Ectodermal cell (in vitro differentiated cells): ENCODE data around the gene CDH16.

Experiments used
- H3K27ac ChIP-seq: 2 replicates; pipeline ENCODE4 v1.7.0; 2013; ENCODE audit warnings: mild to moderate bottlenecking, low read depth, low read length; ENCODE audit not compliant: insufficient read depth, poor library complexity, severe bottlenecking
- H3K27me3 ChIP-seq: 2 replicates; pipeline ENCODE4 v1.7.0; 2013; ENCODE audit warnings: mild to moderate bottlenecking, low read length; ENCODE audit not compliant: insufficient read depth, control insufficient read depth, poor library complexity, severe bottlenecking
- H3K36me3 ChIP-seq: one replicate; pipeline ENCODE4 v1.7.0; 2013; ENCODE audit warnings: low read length; ENCODE audit not compliant: control insufficient read depth, insufficient read depth
- H3K4me1 ChIP-seq: one replicate; pipeline ENCODE4 v1.7.0; 2013; ENCODE audit warnings: low read length; ENCODE audit not compliant: control insufficient read depth, insufficient read depth
- H3K4me3 ChIP-seq: 2 replicates; pipeline ENCODE4 v1.7.0; 2013; ENCODE audit warnings: low read depth, low read length, control low read depth; ENCODE audit not compliant: insufficient read depth
- H3K9me3 ChIP-seq: 2 replicates; pipeline ENCODE4 v1.7.0; 2013; ENCODE audit warnings: mild to moderate bottlenecking, low read length, moderate library complexity; ENCODE audit not compliant: control insufficient read depth
- WGBS, 2 experiments: methylation state at CpG; one replicate each; pipeline ENCODE4 v1.1.7; 2013; ENCODE audit warnings: missing lambda C conversion rate in 2 of 2; 5-methylcytosine and 5-hydroxymethylcytosine counted together

Gene CDH16

DNA sequence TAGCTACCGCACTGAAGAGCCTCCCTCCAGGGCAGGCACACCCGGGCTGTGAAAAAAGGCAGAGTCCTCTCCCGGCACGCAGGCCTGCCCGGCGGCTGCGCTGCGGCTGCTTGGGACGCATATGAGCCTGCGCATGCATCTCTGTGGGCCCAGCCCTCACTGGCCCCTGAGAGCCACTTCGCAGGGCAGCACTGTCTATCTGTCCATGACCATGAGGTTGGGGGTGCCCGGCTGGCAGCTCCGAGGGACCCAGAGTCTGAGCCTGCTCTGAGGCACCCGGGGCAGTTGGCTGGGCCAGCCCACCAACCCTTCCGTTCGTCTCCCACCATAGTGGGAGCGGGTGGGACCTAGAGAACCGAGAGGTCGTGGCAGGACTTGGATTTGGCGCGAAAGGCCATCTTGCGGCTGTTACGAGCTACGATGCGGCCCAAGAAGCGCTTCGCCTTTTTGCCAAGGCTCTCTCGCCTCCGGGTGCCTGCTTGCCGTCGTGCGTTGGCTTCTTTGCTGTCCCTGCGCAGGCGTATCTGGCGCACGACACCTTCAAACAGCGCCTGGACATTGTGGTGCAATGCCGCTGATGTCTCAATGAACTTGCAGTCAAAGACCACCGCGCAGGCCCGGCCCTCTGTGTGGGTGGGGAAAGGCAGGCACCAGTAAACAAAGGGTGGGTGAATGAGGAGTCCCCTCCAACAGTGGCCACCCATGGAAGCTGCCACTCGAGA lies 3.2 kb upstream of the CDH16 start:
- 93 to 94% methylated on average over 42 of the region's 42 CpGs for WGBS, 2 experiments

DNA sequence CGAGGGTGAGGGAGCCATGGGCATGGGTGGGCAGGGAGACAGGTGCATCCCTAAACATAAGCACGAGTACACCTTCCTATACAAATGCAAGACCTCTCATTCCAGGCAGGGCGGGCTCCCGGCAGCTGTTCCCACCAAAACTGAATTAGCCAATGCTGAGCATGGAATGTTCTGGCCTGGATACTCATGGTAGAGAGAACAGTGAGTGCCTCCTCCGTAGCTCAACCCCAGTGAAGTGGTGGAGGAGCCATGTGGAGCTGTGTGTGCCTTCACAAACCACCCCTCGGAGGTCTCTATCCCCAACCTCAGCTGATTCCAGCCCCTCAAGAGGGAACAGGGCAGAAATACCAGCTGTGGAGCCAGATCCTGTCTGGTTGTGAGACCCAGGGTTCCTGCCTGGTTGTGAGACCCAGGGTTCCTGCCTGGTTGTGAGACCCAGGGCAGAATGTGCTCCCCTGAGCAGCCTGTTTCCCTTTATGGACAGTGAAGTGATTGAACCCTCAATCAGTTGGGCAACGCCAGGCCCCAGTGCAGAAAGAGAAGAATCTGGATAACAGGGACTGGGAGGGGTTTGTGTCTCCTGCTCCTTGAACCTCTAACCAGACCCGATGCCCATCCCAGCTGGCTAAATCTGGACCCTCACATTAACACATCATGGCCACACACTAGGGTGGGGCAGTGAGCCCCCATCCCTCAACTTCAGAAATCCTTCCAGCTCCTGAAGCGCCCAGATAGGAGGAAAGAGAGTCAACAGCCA lies 2.4 kb upstream of the CDH16 start:
- H3K27me3 ChIP-seq, result peaks cover 35% of the 10 kb centered on the region
- peaks cover 3% of the 10 kb centered on the region for H3K4me1 ChIP-seq
- 86 to 88% methylated on average over 9 of the region's 9 CpGs for WGBS, 2 experiments
- no peaks in the 10 kb centered on the region for H3K36me3 ChIP-seq
- no peak overlapping the region for H3K27ac ChIP-seq
- no peaks in the 10 kb centered on the region for H3K9me3 ChIP-seq
- no peak overlapping the region for H3K4me3 ChIP-seq

More for the DNA sequence above, 3.2 kb upstream of the CDH16 start:
- H3K9me3 ChIP-seq, result no peaks in the 10 kb centered on the region
- H3K27me3 ChIP-seq, result peaks cover 43% of the 10 kb centered on the region
- H3K36me3 ChIP-seq, result no peaks in the 10 kb centered on the region
- no peak overlapping the region for H3K27ac ChIP-seq
- peaks cover 10% of the 10 kb centered on the region for H3K4me1 ChIP-seq
- H3K4me3 ChIP-seq, result no peak overlapping the region

DNA sequence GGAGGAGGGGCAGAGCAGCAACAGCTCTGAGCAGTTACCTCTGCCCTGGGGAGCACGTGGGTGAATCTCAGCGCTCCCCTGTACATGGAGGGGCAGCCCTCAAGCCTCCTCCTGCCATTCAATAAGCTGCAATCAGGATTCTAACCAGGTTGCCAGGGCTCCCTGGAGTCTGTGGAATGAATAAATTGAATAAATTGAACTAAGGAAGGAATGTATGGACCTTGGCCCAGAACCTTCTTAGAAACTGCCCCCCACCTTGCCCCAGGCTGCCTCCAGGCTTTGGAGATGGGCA lies 1.6 kb upstream of the CDH16 start:
- WGBS, 2 experiments, result 56 to 60% methylated on average over 2 of the region's 2 CpGs
- no peak overlapping the region for H3K4me3 ChIP-seq
- H3K4me1 ChIP-seq, result no peaks in the 10 kb centered on the region
- no peak overlapping the region for H3K27ac ChIP-seq
- H3K36me3 ChIP-seq, result no peaks in the 10 kb centered on the region
- H3K9me3 ChIP-seq, result no peaks in the 10 kb centered on the region
- H3K27me3 ChIP-seq, result peaks cover 27% of the 10 kb centered on the region

DNA sequence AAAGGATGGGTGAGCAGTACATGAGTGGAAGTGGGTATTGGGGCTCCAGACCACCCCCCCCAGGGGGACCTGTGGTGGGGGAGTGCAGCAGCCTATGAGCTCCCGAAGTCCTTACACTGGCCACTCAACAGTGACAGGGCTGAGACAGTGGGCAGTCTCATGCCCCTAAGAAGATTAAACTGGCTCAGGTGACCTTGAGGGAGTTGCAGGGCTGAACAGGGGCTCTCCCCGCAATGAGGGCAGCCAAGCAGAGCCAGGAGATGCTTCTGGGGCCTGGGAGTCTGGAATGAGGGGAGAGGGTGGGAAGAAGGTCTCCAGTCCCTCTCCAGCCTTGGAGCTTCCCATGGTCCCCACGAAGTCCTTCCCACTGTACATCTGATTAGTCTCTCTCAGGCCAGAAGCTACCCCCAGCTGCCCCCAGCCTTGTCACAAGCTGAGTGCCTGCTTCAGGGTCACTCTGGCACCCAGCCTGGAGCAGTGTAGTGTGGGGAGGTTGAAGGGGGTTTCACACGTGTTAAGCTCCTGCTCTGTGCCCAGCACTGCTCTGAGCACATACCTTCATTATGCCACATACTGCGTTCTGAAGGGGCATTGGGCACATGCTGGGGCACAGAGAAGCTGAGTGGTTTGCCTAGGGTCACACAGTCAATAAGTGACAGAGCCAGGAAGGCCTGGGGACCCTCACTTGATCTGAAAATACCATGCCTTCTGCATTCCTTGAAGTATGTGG lies 1.0 kb upstream of the CDH16 start:
- Histone ChIP-seq H3K27me3 (peaks cover 22% of the 10 kb centered on the region), H3K27ac (no peak overlapping the region), H3K9me3 (no peaks in the 10 kb centered on the region), H3K36me3 (no peaks in the 10 kb centered on the region), H3K4me3 (no peak overlapping the region), H3K4me1 (no peaks in the 10 kb centered on the region)
- WGBS, 2 experiments, result 78 to 80% methylated on average over 5 of the region's 5 CpGs

DNA sequence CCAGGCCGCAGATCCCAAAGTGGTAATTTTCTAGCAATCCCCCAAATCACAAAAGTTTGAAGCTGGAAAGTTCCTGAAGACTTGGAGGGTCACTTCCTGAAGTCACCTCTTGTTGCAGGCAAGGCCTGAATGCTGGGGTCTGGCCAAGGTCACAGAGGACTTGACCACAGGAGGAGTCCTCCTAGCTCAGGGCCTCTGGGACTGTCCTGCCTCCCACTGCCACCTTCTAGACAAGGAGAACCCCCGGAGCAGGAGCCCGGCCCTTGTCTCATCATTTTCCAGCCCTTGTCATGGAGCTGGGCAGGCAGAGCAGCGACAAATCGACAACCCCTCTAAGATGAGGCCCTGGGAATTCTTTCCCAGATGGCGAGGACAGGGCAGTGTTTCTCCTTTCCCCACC lies 330 bp downstream of the CDH16 start:
- Histone ChIP-seq H3K4me3 (no peak overlapping the region), H3K4me1 (no peaks in the 10 kb centered on the region), H3K27me3 (peaks cover 8% of the 10 kb centered on the region), H3K27ac (no peak overlapping the region), H3K9me3 (no peaks in the 10 kb centered on the region), H3K36me3 (no peaks in the 10 kb centered on the region)
- WGBS, 2 experiments, result 90 to 93% methylated on average over 6 of the region's 6 CpGs

DNA sequence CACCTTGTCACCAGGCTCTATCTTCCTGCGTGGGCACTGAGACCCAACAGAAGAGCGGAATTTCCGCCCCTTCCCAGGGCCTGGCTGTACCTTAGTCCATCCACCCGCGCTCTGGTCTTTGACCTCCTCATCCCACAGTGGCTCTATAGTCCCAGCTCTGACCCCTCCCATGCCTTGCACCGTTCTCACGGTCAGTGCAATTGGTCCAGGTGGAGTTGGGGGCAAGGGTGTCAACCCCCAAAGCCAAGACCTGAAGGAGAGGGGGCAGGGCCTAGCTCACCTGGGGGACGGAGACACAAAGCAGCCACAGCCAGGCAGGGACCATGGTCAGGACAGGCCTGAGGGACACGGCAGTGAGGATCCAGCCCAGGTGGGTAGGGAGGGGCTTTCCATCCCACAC lies 944 bp downstream of the CDH16 start:
- Histone ChIP-seq H3K9me3 (no peaks in the 10 kb centered on the region), H3K27ac (no peak overlapping the region), H3K27me3 (peaks cover 4% of the 10 kb centered on the region), H3K4me1 (no peaks in the 10 kb centered on the region), H3K4me3 (no peak overlapping the region), H3K36me3 (no peaks in the 10 kb centered on the region)
- 89 to 92% methylated on average over 9 of the region's 9 CpGs for WGBS, 2 experiments

DNA sequence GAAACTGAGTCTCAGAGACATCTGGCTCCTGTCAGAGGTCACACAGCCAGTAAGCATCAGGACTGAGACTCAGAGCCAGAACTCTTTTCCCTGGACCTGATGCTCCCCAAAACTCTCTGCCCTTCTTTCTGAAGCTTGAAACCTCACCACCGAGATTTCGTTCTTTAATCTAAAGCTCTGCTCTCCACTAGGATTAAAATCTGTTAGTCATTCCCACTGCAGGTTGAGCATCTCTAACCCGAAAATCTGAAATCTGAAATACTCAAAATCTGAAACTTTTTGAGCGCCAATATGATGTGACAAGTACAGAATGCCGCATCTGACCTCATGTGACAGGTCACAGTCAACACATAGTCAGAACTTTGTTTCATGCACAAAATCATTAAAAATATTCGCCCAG lies 2.2 kb downstream of the CDH16 start:
- Histone ChIP-seq H3K4me3 (no peak overlapping the region), H3K27me3 (no peaks in the 10 kb centered on the region), H3K36me3 (no peaks in the 10 kb centered on the region), H3K4me1 (no peaks in the 10 kb centered on the region), H3K27ac (no peak overlapping the region), H3K9me3 (no peaks in the 10 kb centered on the region)
- whole genome bisulfite sequencing, 2 experiments, result 90 to 91% methylated on average over 6 of the region's 6 CpGs

DNA sequence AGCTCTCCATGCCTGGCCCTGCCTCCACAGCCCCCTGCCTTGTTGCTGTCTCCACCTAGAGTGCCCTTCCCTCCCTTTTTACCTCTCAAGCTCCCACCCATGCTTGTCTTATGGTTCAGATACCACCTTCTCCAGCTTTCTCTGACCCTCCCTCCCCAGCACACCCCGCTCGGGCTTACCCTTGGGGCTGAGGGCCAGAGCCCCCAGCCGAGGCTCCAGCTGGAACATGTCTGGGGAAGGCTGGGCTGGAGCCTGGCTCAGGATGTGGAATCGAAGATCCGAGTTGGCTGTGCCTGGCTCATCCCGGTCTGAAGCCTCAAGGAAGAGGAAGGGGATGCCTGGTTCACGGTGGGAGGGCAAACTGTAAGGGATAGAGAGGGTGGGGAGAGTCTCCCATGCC lies 3.6 kb downstream of the CDH16 start:
- WGBS, 2 experiments, result 80 to 84% methylated on average over 6 to 7 of the region's 7 CpGs
- Histone ChIP-seq H3K27ac (no peak overlapping the region), H3K4me1 (no peaks in the 10 kb centered on the region), H3K4me3 (no peak overlapping the region), H3K27me3 (no peaks in the 10 kb centered on the region), H3K36me3 (no peaks in the 10 kb centered on the region), H3K9me3 (no peaks in the 10 kb centered on the region)

DNA sequence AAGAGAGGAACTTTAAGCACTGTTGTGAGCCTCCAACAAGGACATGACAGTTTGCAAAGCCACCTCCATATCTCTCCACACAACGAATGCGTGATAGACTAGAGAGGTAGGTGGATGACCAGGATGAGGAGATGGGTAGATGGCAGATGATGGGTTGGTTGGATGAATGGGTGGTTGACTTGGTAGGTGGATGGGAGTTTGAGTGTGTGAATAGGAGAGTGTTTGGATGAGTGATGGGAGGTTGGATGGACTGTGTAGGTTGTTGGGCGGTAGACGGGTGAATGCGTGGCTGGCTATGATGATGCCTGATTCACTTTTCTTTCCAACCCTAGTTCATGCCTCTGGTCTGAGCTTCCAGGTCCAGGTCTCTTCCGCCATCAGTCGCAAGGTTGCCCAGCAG lies 4.1 kb downstream of the CDH16 start:
- no peak overlapping the region for H3K27ac ChIP-seq
- H3K36me3 ChIP-seq, result no peaks in the 10 kb centered on the region
- no peak overlapping the region for H3K4me3 ChIP-seq
- no peaks in the 10 kb centered on the region for H3K27me3 ChIP-seq
- H3K4me1 ChIP-seq, result no peaks in the 10 kb centered on the region
- 96 to 99% methylated on average over 7 of the region's 7 CpGs for WGBS, 2 experiments
- no peaks in the 10 kb centered on the region for H3K9me3 ChIP-seq

DNA sequence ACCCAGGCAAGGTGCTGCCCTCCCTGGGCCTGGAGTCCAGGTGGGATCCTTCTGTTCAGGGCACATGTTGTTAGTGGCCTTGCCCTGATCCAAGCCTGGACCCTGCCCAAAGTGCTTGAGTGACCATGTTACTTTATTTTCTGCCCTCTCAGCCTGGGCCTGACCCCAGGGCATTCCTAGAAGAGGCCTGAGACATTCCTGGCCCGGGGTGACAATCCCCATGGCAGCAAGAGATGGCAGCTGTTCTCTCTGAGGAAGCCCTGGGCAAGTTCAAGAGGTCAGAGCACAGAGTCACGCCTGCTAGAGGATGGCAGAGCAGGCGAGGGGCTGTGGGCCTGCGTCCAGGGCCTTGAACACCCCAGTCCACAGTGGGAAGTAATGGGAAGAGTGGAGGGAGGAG lies 5.0 kb downstream of the CDH16 start:
- Histone ChIP-seq H3K9me3 (no peaks in the 10 kb centered on the region), H3K4me3 (no peak overlapping the region), H3K27me3 (no peaks in the 10 kb centered on the region), H3K27ac (no peak overlapping the region), H3K36me3 (no peaks in the 10 kb centered on the region), H3K4me1 (no peaks in the 10 kb centered on the region)
- 88 to 89% methylated on average over 4 of the region's 4 CpGs for WGBS, 2 experiments
